ENCODE data around the gene SYNE1. TPM values are rescaled to one million over a fixed set of nuclear protein-coding genes. Genes with fewer than 3 reads are reported as not detected.

Gene SYNE1
- polyA plus RNA-seq, 1 donor: 105 TPM

- no peak for DNase-seq
These were observed 400.6 kb downstream of the SYNE1 start for GRCh38 chr6:152236370-152237097.

GRCh38 chr6:152233547-152234320, 403.4 kb downstream of the SYNE1 start:
- DNase-seq: no peak

- no peak for DNase-seq
These were observed 404.5 kb downstream of the SYNE1 start for GRCh38 chr6:152232501-152233151.

GRCh38 chr6:152229330-152229729, 407.8 kb downstream of the SYNE1 start:
- no peak for DNase-seq

GRCh38 chr6:152226119-152226518, 411.0 kb downstream of the SYNE1 start:
- no peak for DNase-seq

- DNase-seq: no peak
These were observed 411.8 kb downstream of the SYNE1 start for GRCh38 chr6:152225241-152225934.

GRCh38 chr6:152223636-152224035, 413.5 kb downstream of the SYNE1 start:
- peak; percentile 48 for DNase-seq

- DNase-seq: no peak
These were observed 415.1 kb downstream of the SYNE1 start for GRCh38 chr6:152221806-152222628.

GRCh38 chr6:152220786-152221185, 416.4 kb downstream of the SYNE1 start:
- DNase-seq: no peak

- no peak for DNase-seq
These were observed 418.3 kb downstream of the SYNE1 start for GRCh38 chr6:152218887-152219286.

- DNase-seq: no peak
These were observed 424.7 kb downstream of the SYNE1 start for GRCh38 chr6:152212437-152212836.

- no peak for DNase-seq
These were observed 428.0 kb downstream of the SYNE1 start for GRCh38 chr6:152209211-152209610.

- no peak for DNase-seq
These were observed 429.0 kb downstream of the SYNE1 start for GRCh38 chr6:152207915-152208714.

- no peak for DNase-seq
These were observed 430.9 kb downstream of the SYNE1 start for GRCh38 chr6:152206072-152206818.

- DNase-seq: no peak
These were observed 432.6 kb downstream of the SYNE1 start for GRCh38 chr6:152204591-152204990.

GRCh38 chr6:152201120-152201519, 436.0 kb downstream of the SYNE1 start:
- no peak for DNase-seq

- no peak for DNase-seq
These were observed 441.3 kb downstream of the SYNE1 start for GRCh38 chr6:152195896-152196295.

- no peak for DNase-seq
These were observed 447.4 kb downstream of the SYNE1 start for GRCh38 chr6:152189736-152190135.

- no peak for DNase-seq
These were observed 449.2 kb downstream of the SYNE1 start for GRCh38 chr6:152188011-152188410.

- no peak for DNase-seq
These were observed 450.3 kb downstream of the SYNE1 start for GRCh38 chr6:152186840-152187239.

Measured in left kidney (tissue), 2 donors.